HL-60 (cell line): ENCODE measurements around the gene AOC1.

Experiments
- DNase-seq, 2 experiments: peaks; one replicate each; pipeline ENCODE4 v3.0.0-alpha.2; 2010 to 2020; ENCODE audit warnings: low read depth in 1 of 2, low spot score in 1 of 2
- H3K27ac ChIP-seq: fragments of 250-450 bp; sonication (Bioruptor Pico); replicated peaks from 2 replicates; pipeline ENCODE4 v1.5.1; 2020; ENCODE audit warnings: mild to moderate bottlenecking, moderate library complexity
- H3K27me3 ChIP-seq: fragments of 250-450 bp; sonication (Bioruptor Pico); 2 replicates; pipeline ENCODE4 v1.5.1; 2021; ENCODE audit warnings: mild to moderate bottlenecking, moderate library complexity; ENCODE audit not compliant: insufficient read depth, poor library complexity, severe bottlenecking
- H3K4me3 ChIP-seq: replicated peaks from 2 replicates; pipeline ENCODE4 v1.5.1; 2011; ENCODE audit warnings: mild to moderate bottlenecking, control low read depth, low read length; ENCODE audit not compliant: insufficient read depth
- GABPA ChIP-seq: IDR thresholded peaks from 2 replicates; pipeline ENCODE4 v1.6.1; 2012; ENCODE audit warnings: low read depth
- POLR2AphosphoS5 ChIP-seq: IDR thresholded peaks from 2 replicates; pipeline ENCODE4 v1.6.1; 2012; ENCODE audit warnings: low read depth
- SPI1 ChIP-seq: IDR thresholded peaks from 2 replicates; pipeline ENCODE4 v1.6.1; 2012; ENCODE audit warnings: low read depth, mild to moderate bottlenecking, borderline replicate concordance
- TF ChIP-seq, protein P1 (sequence below): IDR thresholded peaks from one replicate; pipeline ENCODE4 v1.5.1; 2011; ENCODE audit warnings: low read length, control low read depth, inconsistent platforms; ENCODE audit not compliant: insufficient read depth
- TF ChIP-seq, protein P2 (sequence below): IDR thresholded peaks from 2 replicates; pipeline ENCODE4 v1.6.1; 2012; ENCODE audit warnings: low read depth; ENCODE audit not compliant: insufficient replicate concordance

The AOC1 gene

DNA sequence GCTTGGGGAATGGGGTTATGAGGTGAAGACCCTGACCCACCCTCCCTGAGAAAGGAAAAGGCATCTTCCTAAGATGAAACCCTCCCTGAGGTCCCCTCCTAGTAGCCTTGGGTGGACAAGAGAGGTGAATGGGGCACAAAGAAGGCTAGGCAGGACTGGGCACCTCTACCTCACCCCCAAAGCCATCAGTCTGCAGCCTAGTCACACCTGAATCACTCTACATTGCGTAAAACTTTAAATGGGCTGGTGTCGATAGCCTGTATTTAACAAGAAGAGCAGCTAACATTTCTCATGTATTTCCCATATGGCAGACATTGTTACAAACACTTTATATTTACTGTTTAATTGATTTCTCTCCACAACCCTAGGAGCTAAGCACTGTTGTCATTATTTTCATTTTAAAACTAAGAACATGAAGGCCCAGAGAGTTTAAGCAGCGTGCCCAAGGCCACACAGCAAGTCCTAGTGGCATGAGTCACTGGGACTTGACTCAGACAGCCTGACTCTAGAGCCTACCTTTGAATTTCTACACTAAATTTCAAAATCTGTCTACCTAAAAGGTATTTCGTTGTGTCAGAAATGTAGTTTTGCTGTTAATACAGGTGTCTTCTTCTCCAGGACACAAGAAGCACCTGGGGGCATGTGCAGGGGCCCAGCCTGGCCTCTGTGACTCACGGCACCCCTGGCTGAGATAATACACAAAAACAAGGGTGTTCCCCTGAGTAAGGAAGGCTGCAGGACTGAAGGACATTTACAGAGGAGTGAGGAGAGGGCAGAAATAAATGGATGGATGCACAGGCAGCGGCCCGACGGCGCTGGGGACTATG lies 3.4 kb downstream of the AOC1 start:
- H3K27me3 ChIP-seq: no peaks in the 10 kb centered on the region
- no peak overlapping the region for H3K4me3 ChIP-seq
- no peak overlapping the region for H3K27ac ChIP-seq
- no peak for DNase-seq
- TF ChIP-seq, protein P1, sequence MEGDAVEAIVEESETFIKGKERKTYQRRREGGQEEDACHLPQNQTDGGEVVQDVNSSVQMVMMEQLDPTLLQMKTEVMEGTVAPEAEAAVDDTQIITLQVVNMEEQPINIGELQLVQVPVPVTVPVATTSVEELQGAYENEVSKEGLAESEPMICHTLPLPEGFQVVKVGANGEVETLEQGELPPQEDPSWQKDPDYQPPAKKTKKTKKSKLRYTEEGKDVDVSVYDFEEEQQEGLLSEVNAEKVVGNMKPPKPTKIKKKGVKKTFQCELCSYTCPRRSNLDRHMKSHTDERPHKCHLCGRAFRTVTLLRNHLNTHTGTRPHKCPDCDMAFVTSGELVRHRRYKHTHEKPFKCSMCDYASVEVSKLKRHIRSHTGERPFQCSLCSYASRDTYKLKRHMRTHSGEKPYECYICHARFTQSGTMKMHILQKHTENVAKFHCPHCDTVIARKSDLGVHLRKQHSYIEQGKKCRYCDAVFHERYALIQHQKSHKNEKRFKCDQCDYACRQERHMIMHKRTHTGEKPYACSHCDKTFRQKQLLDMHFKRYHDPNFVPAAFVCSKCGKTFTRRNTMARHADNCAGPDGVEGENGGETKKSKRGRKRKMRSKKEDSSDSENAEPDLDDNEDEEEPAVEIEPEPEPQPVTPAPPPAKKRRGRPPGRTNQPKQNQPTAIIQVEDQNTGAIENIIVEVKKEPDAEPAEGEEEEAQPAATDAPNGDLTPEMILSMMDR: no peak
- no peak for TF ChIP-seq SPI1
- no peak for TF ChIP-seq GABPA
- TF ChIP-seq, protein P2, sequence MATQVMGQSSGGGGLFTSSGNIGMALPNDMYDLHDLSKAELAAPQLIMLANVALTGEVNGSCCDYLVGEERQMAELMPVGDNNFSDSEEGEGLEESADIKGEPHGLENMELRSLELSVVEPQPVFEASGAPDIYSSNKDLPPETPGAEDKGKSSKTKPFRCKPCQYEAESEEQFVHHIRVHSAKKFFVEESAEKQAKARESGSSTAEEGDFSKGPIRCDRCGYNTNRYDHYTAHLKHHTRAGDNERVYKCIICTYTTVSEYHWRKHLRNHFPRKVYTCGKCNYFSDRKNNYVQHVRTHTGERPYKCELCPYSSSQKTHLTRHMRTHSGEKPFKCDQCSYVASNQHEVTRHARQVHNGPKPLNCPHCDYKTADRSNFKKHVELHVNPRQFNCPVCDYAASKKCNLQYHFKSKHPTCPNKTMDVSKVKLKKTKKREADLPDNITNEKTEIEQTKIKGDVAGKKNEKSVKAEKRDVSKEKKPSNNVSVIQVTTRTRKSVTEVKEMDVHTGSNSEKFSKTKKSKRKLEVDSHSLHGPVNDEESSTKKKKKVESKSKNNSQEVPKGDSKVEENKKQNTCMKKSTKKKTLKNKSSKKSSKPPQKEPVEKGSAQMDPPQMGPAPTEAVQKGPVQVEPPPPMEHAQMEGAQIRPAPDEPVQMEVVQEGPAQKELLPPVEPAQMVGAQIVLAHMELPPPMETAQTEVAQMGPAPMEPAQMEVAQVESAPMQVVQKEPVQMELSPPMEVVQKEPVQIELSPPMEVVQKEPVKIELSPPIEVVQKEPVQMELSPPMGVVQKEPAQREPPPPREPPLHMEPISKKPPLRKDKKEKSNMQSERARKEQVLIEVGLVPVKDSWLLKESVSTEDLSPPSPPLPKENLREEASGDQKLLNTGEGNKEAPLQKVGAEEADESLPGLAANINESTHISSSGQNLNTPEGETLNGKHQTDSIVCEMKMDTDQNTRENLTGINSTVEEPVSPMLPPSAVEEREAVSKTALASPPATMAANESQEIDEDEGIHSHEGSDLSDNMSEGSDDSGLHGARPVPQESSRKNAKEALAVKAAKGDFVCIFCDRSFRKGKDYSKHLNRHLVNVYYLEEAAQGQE: no peak

DNA sequence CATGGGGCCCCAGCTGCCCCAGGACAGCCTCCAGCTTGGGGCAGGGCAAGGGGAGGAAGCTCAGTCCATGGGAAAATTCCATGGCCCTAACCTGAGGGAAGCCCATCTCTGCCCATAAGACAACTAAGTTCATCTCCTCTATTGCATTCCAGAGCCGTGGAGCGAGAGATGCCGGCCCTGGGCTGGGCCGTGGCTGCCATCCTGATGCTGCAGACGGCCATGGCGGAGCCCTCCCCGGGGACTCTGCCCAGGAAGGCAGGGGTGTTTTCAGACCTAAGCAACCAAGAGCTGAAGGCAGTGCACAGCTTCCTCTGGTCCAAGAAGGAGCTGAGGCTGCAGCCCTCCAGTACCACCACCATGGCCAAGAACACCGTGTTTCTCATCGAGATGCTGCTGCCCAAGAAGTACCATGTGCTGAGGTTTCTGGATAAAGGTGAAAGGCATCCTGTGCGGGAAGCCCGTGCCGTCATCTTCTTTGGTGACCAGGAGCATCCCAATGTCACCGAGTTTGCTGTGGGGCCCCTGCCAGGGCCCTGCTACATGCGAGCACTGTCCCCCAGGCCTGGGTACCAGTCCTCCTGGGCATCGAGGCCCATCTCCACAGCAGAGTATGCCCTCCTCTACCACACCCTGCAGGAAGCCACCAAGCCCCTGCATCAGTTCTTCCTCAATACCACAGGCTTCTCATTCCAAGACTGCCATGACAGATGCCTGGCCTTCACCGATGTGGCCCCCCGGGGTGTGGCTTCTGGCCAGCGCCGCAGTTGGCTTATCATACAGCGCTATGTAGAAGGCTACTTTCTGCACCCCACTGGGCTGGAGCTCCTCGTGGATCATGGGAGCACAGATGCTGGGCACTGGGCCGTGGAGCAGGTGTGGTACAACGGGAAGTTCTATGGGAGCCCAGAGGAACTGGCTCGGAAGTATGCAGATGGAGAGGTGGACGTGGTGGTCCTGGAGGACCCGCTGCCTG lies 4.3 kb downstream of the AOC1 start:
- DNase-seq: no peak
- Histone ChIP-seq H3K27me3 (no peaks in the 10 kb centered on the region), H3K4me3 (no peak overlapping the region)

More for the DNA sequence above, 4.3 kb downstream of the AOC1 start:
- no peak overlapping the region for H3K27ac ChIP-seq
- TF ChIP-seq, protein P1: no peak
- no peak for TF ChIP-seq POLR2AphosphoS5
- TF ChIP-seq, protein P2: no peak
- TF ChIP-seq SPI1: no peak
- TF ChIP-seq GABPA: no peak
